AG04449 (cell line): Measurements from ENCODE around the gene TMEM165.
"Not testable (repeated sequence)": the region's sequence is repeated elsewhere in the genome, so short reads cannot be mapped to it uniquely, and the experiment has no call there.

ENCODE experiments used
- CTCF ChIA-PET: fragments of 350-600 bp; formaldehyde crosslinking; extraction: SDS; loops from one replicate; lab custom pipeline; 2021; ENCODE audit warnings: antibody characterized with exemption; lab: Yijun Ruan, JAX
- POLR2A ChIA-PET: fragments of 400-600, 350-600 bp; formaldehyde crosslinking; extraction: SDS; loops from one replicate; lab custom pipeline; 2020; ENCODE audit warnings: antibody characterized with exemption, inconsistent platforms; lab: Yijun Ruan, JAX
- DNase-seq: peaks from one replicate; pipeline ENCODE4 v3.0.0-alpha.2; 2010; ENCODE audit warnings: low read depth, low spot score
- H3K4me3 ChIP-seq: 2 replicates; pipeline ENCODE4 v1.5.1; 2011; ENCODE audit warnings: low read depth, mild to moderate bottlenecking, control low read depth, low read length
- TF ChIP-seq, protein P1 (sequence below): IDR thresholded peaks from one replicate; pipeline ENCODE4 v1.5.1; 2011; ENCODE audit warnings: mild to moderate bottlenecking, moderate library complexity, low read length, control low read depth, inconsistent platforms; ENCODE audit not compliant: insufficient read depth; ENCODE audit errors: missing control alignments

TMEM165 gene, protein sequence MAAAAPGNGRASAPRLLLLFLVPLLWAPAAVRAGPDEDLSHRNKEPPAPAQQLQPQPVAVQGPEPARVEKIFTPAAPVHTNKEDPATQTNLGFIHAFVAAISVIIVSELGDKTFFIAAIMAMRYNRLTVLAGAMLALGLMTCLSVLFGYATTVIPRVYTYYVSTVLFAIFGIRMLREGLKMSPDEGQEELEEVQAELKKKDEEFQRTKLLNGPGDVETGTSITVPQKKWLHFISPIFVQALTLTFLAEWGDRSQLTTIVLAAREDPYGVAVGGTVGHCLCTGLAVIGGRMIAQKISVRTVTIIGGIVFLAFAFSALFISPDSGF

DNA sequence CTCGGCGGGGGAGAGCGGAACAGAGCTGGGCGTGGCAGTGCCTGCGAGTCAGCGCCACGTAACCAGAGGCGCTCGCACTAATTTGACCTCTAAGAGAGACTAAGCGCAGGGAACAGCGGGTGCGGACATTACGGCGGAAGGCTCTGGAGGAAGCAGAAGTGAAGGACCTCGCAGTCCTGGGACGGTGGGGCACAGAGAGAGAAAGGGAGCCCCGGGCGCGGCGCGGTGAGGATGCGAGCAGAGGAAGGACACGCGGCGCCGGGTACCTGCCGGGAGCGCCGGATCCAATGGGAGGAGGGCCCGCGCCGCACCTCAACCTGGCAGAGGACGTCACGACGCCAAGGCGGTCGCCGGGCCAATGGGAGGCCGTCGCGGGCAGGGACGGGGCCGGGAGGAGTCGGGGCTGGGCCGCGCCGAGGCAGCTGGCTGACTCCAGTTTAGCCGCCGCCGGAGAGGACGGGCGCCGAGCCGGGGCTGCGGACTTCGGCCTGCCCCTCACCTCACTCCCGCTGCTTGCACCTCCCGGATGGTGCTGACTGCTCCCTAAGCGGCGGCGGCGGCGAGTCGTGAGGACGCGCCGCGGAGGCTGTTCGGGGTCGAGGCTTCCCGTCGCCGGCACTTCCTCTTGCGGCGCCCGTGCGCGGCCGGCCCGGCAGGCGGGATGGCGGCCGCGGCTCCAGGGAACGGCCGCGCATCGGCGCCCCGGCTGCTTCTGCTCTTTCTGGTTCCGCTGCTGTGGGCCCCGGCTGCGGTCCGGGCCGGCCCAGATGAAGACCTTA, at the start of gene TMEM165:
Gene TMEM165 (plus strand): TSS at position 429 of the 779 bp plus-strand sequence. CDS start 233 bp downstream, at position 662.
- DNase-seq = no peak
- ChIA-PET CTCF (interaction anchor here (0.8 to 4.2 kb wide), 6 partner anchors 13 to 425 kb away, joined by 3 to 40 read pairs (median 4); partner anchors contain the start of gene SRD5A3), POLR2A (interaction anchor here (0.9 to 2.2 kb wide), 11 partner anchors 9 to 154 kb away, joined by 3 to 8 read pairs (median 5); partner anchors contain the start of genes CLOCK and SRD5A3)
- H3K4me3 ChIP-seq = peak within 1 kb of the TSS; percentile 82
- TF ChIP-seq, protein P1, sequence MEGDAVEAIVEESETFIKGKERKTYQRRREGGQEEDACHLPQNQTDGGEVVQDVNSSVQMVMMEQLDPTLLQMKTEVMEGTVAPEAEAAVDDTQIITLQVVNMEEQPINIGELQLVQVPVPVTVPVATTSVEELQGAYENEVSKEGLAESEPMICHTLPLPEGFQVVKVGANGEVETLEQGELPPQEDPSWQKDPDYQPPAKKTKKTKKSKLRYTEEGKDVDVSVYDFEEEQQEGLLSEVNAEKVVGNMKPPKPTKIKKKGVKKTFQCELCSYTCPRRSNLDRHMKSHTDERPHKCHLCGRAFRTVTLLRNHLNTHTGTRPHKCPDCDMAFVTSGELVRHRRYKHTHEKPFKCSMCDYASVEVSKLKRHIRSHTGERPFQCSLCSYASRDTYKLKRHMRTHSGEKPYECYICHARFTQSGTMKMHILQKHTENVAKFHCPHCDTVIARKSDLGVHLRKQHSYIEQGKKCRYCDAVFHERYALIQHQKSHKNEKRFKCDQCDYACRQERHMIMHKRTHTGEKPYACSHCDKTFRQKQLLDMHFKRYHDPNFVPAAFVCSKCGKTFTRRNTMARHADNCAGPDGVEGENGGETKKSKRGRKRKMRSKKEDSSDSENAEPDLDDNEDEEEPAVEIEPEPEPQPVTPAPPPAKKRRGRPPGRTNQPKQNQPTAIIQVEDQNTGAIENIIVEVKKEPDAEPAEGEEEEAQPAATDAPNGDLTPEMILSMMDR = no peak

DNA sequence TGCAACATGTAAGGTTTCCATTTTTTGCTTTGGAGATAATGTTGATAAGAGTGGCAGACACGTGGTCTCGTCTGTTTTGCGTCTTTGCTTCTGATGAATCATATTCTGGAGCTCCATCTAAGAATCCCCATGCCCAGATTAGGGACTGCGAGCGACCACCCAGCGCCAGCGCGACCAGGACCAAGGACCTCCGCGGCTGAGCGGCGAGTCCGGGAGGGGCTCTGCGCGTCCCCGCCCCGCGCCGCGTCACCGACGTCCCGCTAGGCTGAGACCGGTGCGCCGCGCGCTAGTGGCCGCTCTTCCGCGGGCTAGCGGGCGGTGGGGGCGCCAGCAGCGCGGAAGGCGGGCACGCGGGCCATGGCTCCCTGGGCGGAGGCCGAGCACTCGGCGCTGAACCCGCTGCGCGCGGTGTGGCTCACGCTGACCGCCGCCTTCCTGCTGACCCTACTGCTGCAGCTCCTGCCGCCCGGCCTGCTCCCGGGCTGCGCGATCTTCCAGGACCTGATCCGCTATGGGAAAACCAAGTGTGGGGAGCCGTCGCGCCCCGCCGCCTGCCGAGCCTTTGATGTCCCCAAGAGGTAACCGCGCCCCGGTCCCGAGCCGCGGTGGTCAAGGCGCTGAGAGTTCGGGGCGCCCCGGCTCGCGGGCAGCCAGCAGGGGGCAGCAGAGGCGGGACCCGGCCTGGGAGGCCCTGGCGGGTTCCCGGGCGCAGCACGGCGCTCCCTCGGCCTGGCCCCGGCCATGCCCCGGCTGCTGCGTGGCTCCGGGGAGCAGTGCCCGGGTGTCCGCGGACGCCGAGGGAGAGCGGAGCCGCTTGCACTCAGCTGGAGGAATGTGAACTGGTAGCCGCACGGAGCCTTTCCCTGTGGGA, 49.5 kb upstream of the TMEM165 start, which contains the start of gene SRD5A3:
Gene SRD5A3 (plus strand): TSS at position 263 of the 871 bp plus-strand sequence. CDS start 95 bp downstream, at position 358.
- TF ChIP-seq, protein P1 = peak; percentile 84
- ChIA-PET CTCF (interaction anchor here (0.6 to 4.2 kb wide), 62 partner anchors 10 to 1028 kb away, joined by 3 to 47 read pairs (median 5); partner anchors contain the start of gene TMEM165), POLR2A (interaction anchor here (1.0 to 1.7 kb wide), 2 partner anchors 49 to 200 kb away, joined by 7 to 10 read pairs; partner anchors contain the start of genes CLOCK and TMEM165)
- H3K4me3 ChIP-seq = peak within 1 kb of the TSS; percentile 75
- no peak for DNase-seq

DNA sequence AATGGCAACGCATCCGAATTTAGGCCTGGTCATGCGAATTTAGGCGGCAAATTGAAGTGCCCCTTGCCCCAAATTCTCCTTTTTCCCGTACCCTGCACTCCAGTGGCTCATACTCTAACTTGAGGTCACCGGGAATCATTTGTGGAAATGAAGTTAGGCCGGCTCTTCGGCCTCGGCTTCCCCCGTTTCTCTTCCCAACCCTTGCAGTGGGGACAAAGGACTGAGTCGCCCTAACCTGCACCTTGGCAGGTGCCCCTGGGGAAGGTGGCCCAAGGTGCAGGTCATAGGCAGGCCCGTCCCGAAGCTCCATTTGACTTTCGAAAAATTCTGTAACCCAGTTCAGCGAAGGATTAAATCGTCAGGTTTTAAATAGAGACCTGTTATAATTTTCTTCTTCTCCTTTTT, 48.9 kb upstream of the TMEM165 start:
- no peak for DNase-seq
- CTCF ChIA-PET = interaction anchor here (0.6 to 4.2 kb wide), 31 partner anchors 9 to 809 kb away, joined by 3 to 47 read pairs (median 8); partner anchors contain the start of gene TMEM165
- TF ChIP-seq, protein P1 = no peak
- POLR2A ChIA-PET = interaction anchor here (1.7 kb wide), 1 partner anchor 49 kb away, joined by 7 read pairs; the partner anchor contains the start of gene TMEM165
- H3K4me3 ChIP-seq = peak overlapping the region; percentile 75

DNA sequence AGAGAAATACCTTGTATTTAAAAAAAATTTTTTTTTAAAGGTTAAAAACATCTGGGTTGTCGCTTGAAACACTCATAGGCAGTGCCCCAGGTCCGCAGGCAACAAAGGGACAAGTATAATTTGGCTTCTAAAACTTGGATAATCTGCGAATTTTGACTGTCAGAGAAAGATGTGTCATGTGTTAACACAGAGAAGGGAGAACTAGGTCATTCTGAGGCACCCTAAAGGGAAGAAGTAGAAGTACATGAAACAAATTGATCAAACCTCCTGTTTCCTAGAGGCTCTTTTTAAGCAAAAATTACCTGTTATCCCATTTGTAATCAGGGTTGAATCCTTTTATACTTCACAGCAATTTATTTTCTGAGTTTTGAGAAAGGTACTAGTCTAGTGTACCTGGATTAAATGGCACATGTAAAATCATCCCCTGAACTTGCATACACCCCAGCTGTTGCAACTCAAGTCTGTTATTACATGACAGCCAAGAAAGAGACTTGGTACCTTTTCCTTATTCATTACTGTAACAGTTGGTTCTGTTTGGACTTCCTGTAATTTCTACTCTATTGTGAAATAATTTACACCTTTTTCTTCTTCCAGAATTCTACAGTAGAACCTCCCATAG, 48.0 kb upstream of the TMEM165 start:
- H3K4me3 ChIP-seq = no peak overlapping the region
- CTCF ChIA-PET = interaction anchor here (0.7 to 4.2 kb wide), 21 partner anchors 8 to 520 kb away, joined by 3 to 47 read pairs (median 10); partner anchors contain the start of gene TMEM165
- TF ChIP-seq, protein P1 = no peak
- DNase-seq = no peak
- POLR2A ChIA-PET = no interaction called here

DNA sequence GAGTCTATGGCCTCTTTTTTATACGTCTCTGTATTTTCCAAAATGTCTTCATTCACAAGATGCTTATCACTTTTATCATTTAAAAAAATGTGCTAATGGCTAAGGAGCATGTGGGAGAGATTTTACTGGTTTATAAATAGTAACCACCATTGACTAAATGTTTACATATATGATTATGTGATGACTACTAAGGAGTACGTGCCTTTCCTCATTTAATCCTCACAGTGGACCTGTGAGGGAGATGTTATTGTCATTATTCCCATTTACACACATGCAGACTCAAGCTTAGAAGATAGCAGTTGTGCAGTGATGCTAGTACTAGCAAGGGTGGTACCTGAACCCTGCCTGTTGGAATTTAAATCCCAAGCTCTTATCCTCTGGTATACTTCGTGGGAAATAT, 47.3 kb upstream of the TMEM165 start:
- peak; percentile 50 for DNase-seq
- CTCF ChIA-PET = interaction anchor here (0.7 to 3.7 kb wide), 4 partner anchors 27 to 291 kb away, joined by 3 to 23 read pairs (median 3); no protein-coding TSS in a partner anchor
- no peak overlapping the region for H3K4me3 ChIP-seq
- TF ChIP-seq, protein P1 = no peak
- POLR2A ChIA-PET = no interaction called here

DNA sequence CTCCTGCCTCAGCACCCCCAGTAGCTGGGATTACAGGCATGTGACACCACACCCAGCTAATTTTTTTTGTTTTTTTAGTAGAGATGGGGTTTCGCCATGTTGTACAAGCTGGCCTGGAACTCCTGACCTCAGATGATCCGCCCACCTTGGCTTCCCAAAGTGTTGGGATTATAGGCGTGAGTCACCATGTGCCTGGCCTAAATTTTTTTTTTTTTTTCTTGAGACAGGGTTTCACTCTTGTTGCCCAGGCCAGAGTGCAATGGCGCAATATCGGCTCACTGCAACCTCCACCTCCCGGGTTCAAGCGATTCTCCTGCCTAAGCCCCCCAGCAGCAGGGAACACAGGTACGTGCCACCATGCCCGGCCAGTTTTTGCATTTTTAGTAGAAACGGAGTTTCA, 44.9 kb upstream of the TMEM165 start:
- CTCF ChIA-PET = interaction anchor here (1.0 kb wide), 1 partner anchor 8 kb away, joined by 3 read pairs; no protein-coding TSS in a partner anchor
- DNase-seq, POLR2A ChIA-PET, H3K4me3 ChIP-seq: not testable (repeated sequence)
